Effector memory CD4-positive, alpha-beta T cell (primary cell): ENCODE measurements around the gene ENDOU.

Experiments used
- DNase-seq, 3 donors: peaks; one replicate each; pipeline ENCODE4 v3.0.0-alpha.2; 2020
- H3K27ac ChIP-seq: 2 replicates; pipeline ENCODE4 v1.7.0; 2013; ENCODE audit warnings: mild to moderate bottlenecking, low read length, moderate library complexity; ENCODE audit not compliant: insufficient read depth, poor library complexity, severe bottlenecking
- H3K27me3 ChIP-seq: replicated peaks from 2 replicates; pipeline ENCODE4 v1.7.0; 2013; ENCODE audit warnings: mild to moderate bottlenecking, low read length; ENCODE audit not compliant: insufficient read depth, control insufficient read depth, poor library complexity, severe bottlenecking
- H3K36me3 ChIP-seq: 2 replicates; pipeline ENCODE4 v1.7.0; 2013; ENCODE audit warnings: mild to moderate bottlenecking, low read length, moderate library complexity; ENCODE audit not compliant: control insufficient read depth, insufficient read depth
- H3K4me1 ChIP-seq: 2 replicates; pipeline ENCODE4 v1.7.0; 2013; ENCODE audit warnings: low read length, mild to moderate bottlenecking; ENCODE audit not compliant: control insufficient read depth, insufficient read depth, poor library complexity, severe bottlenecking
- H3K4me3 ChIP-seq: 2 replicates; pipeline ENCODE4 v1.7.0; 2013; ENCODE audit warnings: low read length, low read depth, mild to moderate bottlenecking; ENCODE audit not compliant: insufficient read depth, poor library complexity, severe bottlenecking
- H3K9me3 ChIP-seq: 2 replicates; pipeline ENCODE4 v1.7.0; 2013; ENCODE audit warnings: mild to moderate bottlenecking, low read length, moderate library complexity; ENCODE audit not compliant: control insufficient read depth

Gene ENDOU

DNA sequence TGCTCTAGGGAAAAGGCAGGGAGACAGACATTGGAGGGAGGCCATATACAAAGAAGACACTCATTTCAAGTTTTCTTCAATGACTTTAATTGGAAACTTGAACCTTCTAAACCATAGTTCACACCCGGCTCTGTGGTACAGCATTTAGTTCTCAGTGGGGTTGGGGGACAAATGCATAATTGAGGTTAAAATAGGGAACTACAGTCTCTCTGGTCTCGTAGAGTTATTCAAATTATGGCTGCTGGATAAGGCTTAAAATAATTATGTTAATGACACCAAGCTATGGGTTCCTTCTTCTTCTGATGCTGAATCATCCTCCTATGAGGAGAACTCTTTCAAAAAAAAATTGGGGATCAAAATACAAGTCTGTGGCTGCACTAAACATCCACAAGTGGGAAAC lies 15.6 kb downstream of the ENDOU start:
- H3K4me1 ChIP-seq = peaks cover 9% of the 10 kb centered on the region
- H3K27ac ChIP-seq = no peak overlapping the region
- no peaks in the 10 kb centered on the region for H3K9me3 ChIP-seq
- H3K4me3 ChIP-seq = no peak overlapping the region
- no peaks in the 10 kb centered on the region for H3K36me3 ChIP-seq
- DNase-seq = no peak
- no peaks in the 10 kb centered on the region for H3K27me3 ChIP-seq

DNA sequence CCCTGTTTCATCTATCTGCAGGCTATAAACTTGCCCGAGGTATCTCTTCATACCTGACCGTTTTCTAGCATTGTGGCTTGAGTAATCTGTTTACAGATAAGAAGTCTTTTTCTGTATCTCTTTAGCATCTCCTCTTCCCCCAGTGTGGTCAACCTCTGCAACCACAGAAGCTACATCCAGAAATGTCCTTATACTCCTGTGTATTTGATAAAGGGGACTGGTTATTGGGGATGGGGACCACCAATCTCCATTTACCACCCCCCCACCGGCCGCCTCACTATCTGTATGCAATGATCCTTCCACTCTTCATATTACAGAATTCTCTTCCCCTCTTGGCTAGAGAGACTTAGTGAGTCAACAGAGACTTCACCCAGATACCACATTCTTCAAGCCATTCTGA lies 16.1 kb downstream of the ENDOU start:
- Histone ChIP-seq H3K27ac (no peak overlapping the region), H3K27me3 (no peaks in the 10 kb centered on the region), H3K4me1 (peaks cover 9% of the 10 kb centered on the region), H3K9me3 (no peaks in the 10 kb centered on the region), H3K36me3 (no peaks in the 10 kb centered on the region), H3K4me3 (no peak overlapping the region)
- no peak for DNase-seq

DNA sequence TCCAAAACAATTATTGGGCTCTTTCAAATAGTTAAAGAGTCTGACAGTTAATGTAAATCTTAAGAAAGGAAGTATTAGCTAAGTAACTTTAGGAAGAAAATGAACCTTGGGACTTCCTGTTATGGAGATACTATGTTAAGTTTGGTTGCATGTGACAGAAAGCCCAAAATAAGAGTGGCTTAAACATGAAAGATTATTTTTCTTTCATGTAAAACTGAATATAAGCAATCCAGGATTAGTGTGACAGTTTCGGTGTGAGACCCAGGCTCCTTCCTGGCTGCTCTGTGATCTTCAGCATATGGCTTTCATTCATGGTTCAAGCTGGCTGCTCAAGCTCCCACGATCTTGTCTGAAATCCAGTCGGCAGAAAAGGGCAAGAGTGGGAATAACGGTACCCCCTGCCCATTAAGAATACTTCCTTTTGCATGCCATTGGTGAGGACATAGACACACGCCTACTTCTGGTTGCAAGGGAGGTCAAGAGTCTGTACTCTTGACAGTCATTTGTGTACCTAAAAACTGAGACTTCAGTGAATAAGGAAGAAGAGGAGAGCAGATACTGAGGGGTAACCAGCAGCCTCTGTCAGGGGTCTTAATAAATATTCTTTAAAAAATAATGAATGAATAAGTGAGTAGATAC lies 17.3 kb downstream of the ENDOU start:
- Histone ChIP-seq H3K4me1 (peaks cover 9% of the 10 kb centered on the region), H3K9me3 (no peaks in the 10 kb centered on the region), H3K27ac (no peak overlapping the region), H3K4me3 (no peak overlapping the region), H3K36me3 (no peaks in the 10 kb centered on the region), H3K27me3 (no peaks in the 10 kb centered on the region)
- no peak for DNase-seq

DNA sequence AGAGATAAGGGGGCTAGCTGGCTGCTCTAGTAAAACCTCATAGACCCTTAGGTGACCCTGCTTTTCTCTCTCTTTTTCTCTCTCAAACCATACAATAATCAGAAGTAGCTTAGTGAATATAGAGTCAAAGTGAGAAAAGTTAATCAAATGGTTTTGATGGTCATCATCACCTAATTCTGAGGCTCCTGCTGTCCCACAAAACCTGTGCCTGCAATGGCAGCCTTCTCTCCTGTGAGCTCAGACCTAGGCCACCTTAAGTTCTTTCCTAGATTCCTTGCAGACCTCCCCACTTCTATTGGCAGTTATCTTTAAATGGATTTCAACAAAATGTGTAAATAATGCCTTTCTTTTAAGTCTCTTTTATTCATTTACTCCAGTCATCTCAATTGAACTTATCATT lies 17.9 kb downstream of the ENDOU start:
- Histone ChIP-seq H3K27ac (peak overlapping the region; percentile 68), H3K4me1 (peaks cover 9% of the 10 kb centered on the region)

DNA sequence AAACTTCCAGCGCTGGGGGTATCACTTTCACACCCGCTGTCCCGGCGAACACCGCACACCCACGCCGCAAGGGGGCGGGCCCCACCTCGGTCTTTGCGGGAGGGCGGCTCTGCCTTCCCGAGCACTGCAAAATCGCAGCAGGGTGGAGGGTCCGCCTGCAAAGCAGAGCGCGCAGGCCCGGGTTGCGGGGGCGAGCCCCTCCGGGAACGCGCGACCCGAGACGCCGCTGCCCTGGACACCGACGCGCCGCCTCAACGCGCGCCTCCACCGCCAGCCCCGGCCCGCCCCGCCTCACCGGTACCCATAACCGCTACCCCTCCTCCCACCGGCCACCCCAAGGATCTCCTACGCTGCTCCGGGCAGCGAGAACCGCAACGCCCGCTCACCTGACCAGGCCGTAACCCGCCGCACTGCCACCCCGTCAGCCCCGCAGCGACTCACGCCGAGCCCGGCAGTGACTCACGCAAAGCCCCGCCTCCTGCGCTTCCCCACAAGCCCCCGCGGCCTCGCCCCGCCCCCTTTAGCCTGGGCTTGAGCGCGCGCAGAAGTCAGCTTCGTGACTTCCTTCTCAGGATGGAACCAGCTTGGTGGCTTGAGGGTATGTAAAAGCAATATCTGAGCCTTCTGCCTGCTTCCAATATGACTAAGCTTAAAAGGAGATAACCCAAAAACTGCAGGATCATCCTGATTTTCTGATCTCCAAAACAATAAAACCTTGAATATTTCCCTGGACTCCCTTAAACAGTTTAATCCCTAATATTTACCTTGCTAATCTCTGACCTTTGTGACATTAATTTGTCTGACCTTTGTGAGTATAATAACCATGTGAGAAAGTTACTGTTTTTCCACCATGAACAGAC lies 19.5 kb downstream of the ENDOU start, which contains the start of gene RPAP3:
Gene RPAP3, minus strand, starts transcription at position 465 of the 860 bp plus-strand sequence. CDS start 3,190 bp downstream, outside the sequence.
- Histone ChIP-seq H3K36me3 (peaks cover 6% of the 10 kb centered on the region), H3K27me3 (no peaks in the 10 kb centered on the region), H3K27ac (peak within 1 kb of the TSS; percentile 68), H3K4me3 (peak within 1 kb of the TSS; percentile 91), H3K9me3 (no peaks in the 10 kb centered on the region), H3K4me1 (peaks cover 9% of the 10 kb centered on the region)
- DNase-seq = peak; percentile 91 to 92 (median 91)

More for the DNA sequence above, 17.9 kb downstream of the ENDOU start:
- no peaks in the 10 kb centered on the region for H3K9me3 ChIP-seq
- peak overlapping the region; percentile 17 for H3K4me3 ChIP-seq
- H3K27me3 ChIP-seq = no peaks in the 10 kb centered on the region
- no peak for DNase-seq
- no peaks in the 10 kb centered on the region for H3K36me3 ChIP-seq

DNA sequence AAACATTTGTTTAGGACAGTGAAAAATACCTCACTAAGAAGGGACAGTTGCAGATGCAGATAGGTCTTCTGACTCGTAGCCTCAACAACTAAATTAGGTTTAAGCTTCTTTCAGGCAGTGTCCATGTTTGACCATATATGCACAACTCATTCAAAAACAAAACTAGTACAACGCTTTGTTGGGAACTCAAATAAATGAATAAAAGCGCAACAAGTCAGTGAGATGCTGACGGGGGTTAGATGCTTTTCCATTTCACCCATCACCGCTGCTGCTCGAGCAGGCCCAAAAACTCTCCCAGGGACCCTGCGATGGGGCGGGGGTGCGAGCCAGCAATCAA lies 20.1 kb downstream of the ENDOU start:
- DNase-seq = no peak
- no peaks in the 10 kb centered on the region for H3K9me3 ChIP-seq
- H3K36me3 ChIP-seq = peaks cover 12% of the 10 kb centered on the region
- no peaks in the 10 kb centered on the region for H3K27me3 ChIP-seq
- peak overlapping the region; percentile 91 for H3K4me3 ChIP-seq
- peak overlapping the region; percentile 68 for H3K27ac ChIP-seq
- H3K4me1 ChIP-seq = peaks cover 9% of the 10 kb centered on the region

DNA sequence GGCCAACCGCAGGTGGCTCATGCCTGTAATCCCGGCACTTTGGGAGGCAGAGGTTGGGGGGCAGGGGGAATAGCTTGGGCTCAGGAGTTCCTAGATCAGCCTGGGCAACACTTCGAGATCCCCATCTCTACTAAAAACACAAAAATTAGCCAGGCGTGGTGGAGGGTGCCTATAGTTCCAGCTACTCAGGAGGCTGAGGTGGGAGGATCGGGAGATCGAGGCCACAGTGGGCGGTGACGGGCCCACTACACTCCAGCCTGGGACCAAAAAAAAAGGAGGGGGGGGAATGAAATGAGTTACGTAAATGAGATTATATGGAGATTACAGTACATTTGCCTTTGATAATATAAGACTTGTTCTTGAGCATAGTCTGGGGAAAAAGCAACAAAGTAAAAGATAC lies 20.6 kb downstream of the ENDOU start:
- H3K4me1 ChIP-seq = peaks cover 9% of the 10 kb centered on the region
- H3K27ac ChIP-seq = no peak overlapping the region
- peaks cover 16% of the 10 kb centered on the region for H3K36me3 ChIP-seq
- H3K27me3 ChIP-seq = no peaks in the 10 kb centered on the region
- H3K9me3 ChIP-seq = no peaks in the 10 kb centered on the region
- H3K4me3 ChIP-seq = peak overlapping the region; percentile 91
- no peak for DNase-seq

DNA sequence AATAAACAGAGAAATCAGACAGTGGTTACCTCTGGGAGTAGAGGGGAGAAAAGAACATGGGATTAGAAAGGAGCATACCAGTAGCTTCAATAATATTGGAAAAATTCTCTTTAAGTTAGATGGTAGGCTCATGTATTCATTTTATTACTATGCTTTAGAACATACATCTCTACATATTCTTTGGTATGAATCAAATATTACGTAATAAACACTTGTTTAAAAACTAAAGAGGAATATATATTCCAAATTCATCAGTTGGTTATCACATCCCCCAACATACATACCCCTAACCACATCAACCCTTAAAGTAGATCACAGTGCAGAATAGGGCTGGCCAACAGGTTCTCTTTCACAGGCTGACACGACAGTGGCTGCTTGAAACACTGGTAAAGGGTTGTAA lies 25.0 kb downstream of the ENDOU start:
- H3K27ac ChIP-seq = no peak overlapping the region
- H3K27me3 ChIP-seq = no peaks in the 10 kb centered on the region
- no peaks in the 10 kb centered on the region for H3K4me1 ChIP-seq
- H3K36me3 ChIP-seq = peaks cover 26% of the 10 kb centered on the region
- no peaks in the 10 kb centered on the region for H3K9me3 ChIP-seq
- DNase-seq = no peak
- no peak overlapping the region for H3K4me3 ChIP-seq

DNA sequence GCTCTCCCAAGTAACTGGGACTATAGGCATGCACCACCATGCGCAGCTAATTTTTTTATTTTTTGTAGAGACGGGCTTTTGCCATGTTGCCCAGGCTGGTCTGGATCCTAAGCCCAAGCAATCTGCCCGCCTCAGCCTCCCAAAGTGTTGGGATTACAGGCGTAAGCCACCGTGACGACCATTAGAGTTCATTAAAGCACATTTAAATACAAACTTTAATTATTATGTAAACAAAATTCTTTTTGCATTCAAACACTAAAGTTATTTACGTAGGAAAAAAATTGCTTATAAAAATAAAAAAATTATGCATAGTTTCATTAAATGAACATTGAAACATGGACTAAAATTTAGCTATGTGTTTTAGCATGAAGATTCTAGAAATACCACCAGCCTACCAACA lies 26.7 kb downstream of the ENDOU start:
- Histone ChIP-seq H3K36me3 (peaks cover 26% of the 10 kb centered on the region), H3K27me3 (no peaks in the 10 kb centered on the region), H3K27ac (no peak overlapping the region), H3K4me3 (no peak overlapping the region), H3K9me3 (no peaks in the 10 kb centered on the region), H3K4me1 (no peaks in the 10 kb centered on the region)
- no peak for DNase-seq

DNA sequence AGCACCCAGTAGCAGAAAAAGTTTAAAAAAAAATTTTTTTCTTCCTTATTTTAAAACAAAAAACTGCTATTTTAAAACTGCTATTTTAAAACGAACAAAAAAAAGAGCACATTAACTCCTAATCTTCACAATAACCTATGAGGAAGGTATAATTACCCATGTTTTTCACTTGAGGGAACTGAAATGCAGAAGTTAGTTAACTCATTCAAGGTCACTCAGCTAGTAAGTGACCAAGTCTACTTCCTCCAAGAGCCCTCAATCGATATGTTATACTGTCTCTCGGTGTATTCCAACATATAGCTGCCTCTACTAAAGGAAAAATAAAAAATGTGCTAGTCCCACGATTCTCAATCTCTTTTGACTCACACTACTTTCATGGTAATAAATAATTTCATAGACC lies 27.2 kb downstream of the ENDOU start:
- Histone ChIP-seq H3K27ac (no peak overlapping the region), H3K4me3 (no peak overlapping the region), H3K36me3 (peaks cover 29% of the 10 kb centered on the region), H3K4me1 (no peaks in the 10 kb centered on the region), H3K9me3 (no peaks in the 10 kb centered on the region), H3K27me3 (no peaks in the 10 kb centered on the region)
- no peak for DNase-seq
